Hindlimb muscle (tissue), 1 donor: Measurements from ENCODE around the gene ERCC4. TPM values are rescaled to one million over a fixed set of nuclear protein-coding genes. Genes with fewer than 3 reads are reported as not detected.
A peak's percentile ranks its signal among the peaks of the same experiment; 100 is the strongest.

ENCODE experiments used
- DNase-seq: peaks from one replicate; pipeline ENCODE4 v3.0.0-alpha.2; 2013
- polyA plus RNA-seq: library from polyadenylated mRNA; unstranded; fragments of 120-200 nt; gene quantifications from one replicate; pipeline ENCODE4 v1.2.1, GENCODE V29; 2013; ENCODE audit not compliant: insufficient read length

Gene ERCC4
- polyA plus RNA-seq, 1 donor = 10.4 TPM

DNA sequence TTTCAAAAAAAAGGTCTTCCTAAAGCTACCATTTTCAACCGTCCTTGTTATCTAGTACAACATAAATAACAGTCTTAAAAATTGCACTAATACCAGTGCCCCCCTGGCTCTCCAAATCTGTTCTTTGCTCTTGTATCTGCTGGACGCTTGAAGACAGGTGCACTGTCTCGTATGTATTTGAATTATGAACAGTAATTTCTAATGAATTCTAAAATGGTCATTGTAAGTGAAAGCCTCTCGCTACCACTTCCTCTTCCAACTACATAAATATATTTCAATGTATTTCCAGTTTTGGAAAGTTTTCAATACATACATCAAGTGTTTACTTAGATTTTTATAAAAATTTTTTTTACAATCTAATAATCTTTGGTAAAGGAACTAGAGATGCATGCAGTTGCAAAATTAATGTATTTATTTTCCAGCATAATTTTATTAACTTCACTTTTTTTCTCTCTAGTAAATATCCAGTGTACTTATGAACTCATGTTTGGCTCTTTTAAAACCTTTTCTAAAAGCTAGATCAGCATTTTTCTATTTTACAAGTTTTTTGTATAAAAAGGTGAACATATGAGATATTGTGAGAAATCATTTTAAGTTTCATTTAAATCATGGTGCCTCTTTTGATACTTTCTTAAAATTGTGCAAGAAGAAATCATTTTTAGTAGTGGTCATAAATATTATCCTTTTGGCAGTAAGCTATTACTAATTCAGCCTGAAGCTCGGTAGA lies 31.0 kb downstream of the ERCC4 start:
- no peak for DNase-seq

DNA sequence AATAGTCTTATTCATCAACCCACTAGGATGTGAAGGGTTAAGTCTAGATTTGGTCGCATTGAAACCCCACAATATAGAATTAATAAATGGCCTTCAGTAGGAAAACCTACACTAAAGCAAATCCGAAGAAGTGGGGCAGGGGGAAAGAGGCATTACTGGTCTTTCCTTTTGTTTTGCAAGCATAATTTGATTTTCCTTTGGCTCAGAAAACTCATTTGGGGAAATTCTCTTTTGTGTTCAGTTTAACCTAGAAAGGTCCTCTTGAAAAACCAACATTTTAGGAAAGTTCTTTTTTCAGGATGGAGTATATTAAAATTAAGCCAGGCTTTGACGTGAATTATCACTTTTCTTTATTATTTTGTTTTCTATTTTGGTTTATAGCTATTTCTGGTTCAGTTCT lies 31.7 kb downstream of the ERCC4 start:
- no peak for DNase-seq

DNA sequence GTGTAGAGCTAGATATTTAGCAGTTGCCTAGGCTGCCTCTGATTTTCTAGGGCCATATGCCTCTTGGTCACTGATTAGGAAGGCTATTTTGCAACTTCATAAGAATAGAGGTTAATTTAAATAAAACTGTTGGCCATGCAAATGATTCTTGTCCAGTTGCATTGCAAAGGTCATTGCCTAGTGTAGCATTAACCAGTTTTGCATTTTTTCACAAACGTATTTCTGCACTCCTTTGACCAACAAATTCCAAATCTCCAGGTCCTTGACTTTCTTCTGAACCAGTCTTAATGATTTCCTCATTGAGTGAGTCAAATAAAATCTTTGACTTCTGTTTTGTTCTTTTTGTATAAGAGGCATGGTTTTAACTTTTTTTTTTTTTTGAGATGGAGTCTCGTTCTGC lies 33.5 kb downstream of the ERCC4 start:
- DNase-seq = no peak

DNA sequence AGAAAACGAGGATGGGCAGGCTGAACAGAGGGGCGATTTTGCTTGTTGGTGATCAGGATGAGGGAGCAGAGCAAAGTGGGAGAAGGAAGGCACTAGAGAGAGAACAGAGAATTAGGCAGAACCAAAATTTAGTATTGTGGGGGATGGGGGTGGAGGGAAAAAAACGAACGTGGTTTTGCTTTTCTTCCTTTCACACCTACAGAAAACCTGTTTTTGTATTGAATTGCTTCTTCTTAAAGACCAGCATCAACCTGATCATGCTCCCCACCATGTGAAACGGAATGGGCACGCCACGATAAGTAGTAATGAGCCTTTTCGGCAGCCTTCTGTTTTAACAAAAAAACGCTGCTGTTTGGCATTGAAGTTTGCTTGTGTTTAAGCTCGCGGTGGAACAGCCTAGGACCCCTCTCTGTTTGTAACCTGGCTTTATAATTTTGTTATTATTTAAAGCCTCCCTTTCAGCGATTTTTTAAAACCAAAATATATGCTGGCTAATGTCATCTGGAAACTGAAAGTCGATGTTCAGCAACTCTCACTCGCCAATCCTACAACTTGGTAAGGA lies 36.8 kb downstream of the ERCC4 start:
- no peak for DNase-seq

DNA sequence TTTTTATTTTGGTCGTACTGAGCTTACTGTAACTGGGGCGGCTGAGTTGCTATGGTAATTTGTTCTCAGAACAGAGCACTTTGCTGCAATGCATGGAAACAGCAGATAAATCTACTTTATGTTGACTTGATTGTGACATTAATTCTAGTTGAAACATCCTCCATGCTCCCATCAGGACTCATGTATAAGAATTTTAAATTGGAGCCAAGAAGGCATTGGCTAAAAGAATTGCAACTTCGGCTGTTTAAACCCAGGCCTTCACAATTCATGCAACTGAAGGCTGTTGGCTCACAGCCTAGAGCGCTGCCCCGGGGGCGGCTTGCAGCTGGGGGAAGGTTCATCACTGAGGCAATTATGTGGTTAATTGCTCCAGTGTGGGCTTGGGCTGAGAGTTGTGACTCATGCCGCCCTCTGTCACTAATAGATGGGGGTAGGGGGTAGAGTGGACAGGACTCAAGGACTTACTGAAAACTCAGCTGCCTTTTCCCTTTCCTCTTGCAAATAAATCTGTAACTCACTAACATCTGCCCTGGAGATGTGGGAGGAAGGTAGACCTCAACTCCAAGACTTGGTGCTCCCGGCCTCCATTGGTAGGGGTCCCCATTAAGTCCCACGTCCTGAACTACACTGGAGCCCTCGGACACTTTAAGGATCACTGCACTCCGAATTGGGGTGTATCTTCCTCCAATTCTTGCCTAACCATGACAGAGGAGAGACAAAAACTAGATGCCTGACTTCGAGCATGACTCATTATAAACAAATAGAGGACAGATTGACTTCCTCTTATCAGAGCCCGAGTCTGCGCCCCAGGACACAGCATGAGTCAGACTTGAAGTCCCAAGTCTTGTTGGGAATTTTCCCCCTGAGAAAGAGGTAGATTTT lies 37.5 kb downstream of the ERCC4 start:
- DNase-seq = peak; percentile 54

DNA sequence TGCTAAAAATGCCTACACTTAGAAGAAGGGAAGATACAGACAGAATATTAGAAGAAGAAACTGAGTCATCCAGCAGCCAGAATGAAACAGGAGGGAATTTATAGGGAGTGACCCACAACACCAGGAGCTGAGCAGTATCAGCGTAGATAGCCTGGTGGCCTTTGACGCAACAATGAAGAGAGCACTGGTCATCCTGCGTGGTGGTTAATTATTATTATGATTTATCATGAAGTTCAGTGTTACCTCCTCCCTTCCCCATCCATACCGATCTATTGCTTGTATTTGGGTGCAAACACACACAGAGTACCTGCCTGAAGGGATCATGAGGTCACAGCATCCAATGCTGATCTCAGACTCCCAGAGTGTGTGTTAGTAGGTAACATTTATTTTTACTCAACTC lies 38.5 kb downstream of the ERCC4 start:
- no peak for DNase-seq

DNA sequence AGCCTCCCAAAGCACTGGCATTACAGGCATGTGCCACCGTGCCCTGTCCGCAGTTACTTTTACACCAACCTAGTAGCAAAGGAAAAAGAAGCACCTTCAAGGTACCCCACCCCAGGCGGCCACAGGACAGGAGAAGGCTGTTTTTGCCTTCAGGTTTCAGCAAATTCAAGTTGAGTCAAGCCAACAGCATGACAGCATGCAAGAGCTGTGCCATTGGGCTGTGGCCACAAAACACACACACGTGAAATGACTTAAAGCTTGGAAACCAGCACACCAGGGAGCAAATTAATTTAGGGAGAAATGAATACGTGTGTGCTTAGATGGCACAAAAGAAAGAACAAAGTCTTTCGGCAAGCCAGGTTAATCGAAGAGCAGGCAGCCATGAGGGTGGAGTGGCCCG lies 39.7 kb downstream of the ERCC4 start:
- no peak for DNase-seq

DNA sequence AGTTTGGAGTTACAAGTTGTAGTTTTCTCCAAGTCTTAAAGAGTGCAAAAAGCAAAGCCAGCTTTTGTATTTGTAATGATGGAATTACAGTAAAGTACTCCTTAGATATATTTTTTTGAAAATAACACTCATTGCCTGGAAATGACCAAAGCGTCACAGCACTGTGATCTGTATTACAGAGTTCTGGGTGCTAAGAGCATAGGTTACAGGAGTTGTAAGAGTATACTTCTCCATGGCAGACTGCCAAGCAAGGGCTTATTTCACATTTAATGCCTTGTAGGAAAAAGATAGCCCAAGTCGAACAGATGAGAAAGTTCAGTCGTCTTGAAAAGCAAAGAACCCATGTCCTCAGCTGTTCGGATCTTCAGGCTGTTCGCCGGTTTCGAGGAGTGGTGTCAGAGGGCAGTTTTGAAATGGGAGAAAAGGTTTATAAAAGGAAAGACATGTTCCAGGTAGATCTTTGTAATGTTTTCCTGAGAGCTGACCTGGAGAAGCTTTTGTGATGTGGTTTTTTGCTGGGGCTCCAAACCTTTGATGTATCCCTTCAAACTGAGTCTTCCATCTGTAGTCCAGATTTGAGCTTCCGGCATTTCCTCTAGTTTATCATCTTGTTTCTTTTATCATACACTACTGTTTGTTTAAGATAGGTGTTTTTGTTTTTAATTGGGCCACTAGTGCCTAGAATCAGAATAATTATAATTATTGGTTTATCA lies 41.3 kb downstream of the ERCC4 start:
- DNase-seq = peak; percentile 29

DNA sequence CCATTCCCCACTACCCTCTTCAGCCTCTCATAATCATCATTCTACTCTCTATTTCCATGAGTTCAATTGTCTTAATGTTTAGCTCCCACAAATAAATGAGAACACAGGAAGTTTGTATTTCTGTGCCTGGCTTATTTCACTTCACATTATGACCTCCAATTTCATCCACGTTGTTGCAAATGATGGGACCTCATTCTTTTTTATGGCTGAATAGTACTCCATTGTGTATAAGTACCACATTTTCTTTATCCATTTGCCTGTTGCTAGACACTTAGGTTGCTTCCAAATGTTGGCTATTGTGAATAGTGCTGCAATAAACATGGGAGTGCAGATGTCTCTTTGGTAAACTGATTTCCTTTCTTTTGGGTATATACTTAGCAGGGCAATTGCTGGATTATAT lies 42.3 kb downstream of the ERCC4 start:
- no peak for DNase-seq

DNA sequence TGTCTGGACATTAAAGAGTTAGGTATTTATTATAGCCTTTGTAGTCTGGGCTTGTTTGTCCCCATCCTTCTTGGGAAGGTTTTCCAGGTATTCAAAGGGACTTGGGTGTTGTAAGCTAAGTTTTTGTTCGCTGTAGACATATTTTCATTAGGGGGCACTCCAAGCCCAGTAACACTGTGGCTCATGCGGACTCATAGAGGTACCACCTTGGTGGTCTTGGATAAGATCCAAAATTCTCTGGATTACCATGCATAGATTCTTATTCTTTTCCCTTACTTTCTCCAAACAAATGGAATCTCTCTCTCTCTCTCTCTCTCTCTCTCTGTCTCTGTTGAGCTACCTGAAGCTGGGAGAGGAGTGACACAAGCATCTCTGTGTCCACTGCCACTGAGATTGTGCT lies 48.9 kb downstream of the ERCC4 start:
- DNase-seq = no peak

DNA sequence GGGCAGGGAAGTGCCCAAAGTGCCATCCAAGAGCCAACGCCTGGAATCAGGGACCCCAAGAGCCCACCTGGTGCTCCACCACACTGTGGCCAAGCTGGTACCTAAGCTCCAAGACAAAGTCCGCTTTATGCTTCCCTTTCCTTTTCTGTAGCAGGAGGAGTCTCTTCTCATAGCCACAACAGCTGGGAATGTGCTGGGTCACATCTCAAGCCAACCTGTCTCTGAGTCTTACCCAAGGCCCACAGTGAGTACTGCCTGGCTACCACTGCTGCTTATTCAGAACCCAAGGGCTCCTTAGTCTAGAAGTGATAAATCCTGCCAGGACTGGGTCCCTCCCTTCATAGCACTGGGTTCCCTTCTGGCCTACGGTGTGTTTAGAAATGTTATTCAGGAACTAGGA lies 49.8 kb downstream of the ERCC4 start:
- DNase-seq = no peak

DNA sequence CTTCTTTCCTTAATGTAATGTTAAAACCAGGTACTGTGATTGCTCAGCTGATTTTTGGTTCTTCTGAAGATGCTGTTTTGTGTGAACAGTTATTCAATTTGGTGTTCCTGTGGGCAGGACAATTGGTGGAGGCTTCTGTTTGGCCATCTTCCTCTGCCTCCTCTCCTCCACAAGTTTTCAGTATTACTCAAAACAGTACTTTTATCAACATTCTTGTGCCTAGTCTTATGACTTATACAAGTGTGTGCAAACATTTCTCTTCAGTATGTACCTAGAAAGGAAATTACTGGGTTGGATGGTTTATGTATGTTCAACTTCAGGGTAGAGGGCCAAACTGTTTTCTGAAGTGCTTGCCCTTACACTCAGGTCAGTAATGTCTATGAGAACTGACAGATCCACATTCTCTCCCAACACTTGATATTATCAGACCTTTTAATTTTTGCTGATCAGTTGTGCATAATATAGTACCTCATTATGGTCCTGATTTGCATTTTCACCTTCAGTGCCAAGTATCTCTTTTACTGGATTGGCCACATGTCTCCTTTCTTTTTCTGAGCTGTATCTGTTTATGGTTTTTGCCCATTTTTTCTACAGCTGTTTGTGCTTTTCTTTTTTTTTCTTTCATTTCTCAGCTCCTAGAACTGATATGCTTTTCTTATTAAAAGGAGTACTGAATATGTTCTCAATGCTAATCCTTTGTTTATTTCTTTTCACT lies 50.9 kb downstream of the ERCC4 start:
- no peak for DNase-seq

DNA sequence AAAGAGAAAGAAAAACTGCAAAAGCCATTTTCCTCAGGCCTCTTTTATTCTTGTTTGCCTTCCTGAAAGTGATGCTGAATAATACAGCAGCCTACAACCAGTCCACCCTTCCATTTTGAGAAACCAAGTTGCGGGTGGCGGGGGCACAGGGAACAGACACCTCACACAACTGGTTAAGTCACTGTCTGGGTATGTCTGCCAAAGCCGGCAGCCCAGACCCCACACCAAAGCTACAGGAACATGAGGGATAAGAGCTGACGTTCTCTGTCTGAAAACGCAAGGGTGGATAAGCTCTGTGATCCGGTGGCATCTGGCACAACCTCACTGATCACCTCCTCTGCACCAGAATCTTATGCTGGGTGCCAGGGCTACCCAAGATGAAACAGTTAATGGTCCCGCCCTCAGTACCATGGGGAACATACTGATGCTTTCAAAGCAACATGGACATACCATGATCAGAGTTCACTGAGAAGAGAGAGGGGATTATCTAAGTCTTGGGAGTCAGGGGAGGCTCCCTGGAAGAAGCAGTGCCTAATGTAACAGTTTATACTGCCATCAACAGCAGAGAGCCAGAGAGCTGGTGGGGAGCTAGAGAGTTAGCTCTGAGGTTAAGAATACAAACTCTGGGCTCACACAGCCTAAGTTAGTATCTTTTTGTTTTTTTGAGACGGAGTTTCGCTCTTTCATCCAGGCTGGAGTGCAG lies 53.5 kb downstream of the ERCC4 start:
- DNase-seq = no peak

DNA sequence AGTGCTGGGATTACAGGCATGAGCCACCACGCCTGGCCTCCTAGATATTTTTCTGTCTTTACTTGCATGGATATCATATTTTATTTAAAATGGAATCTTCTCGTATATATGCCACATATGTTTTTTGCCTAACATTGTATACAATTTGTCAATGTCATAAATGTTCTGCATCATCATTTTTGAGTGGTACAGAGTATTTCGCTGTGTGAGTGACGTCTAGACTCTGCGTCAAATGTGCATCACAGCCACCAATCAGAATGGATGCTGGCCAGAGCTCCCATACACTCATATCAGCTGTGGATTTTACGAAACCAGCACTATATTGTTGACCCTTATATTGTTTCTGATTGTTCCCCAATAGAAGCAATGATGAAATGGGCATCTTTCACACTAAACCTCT lies 57.2 kb downstream of the ERCC4 start:
- DNase-seq = no peak

DNA sequence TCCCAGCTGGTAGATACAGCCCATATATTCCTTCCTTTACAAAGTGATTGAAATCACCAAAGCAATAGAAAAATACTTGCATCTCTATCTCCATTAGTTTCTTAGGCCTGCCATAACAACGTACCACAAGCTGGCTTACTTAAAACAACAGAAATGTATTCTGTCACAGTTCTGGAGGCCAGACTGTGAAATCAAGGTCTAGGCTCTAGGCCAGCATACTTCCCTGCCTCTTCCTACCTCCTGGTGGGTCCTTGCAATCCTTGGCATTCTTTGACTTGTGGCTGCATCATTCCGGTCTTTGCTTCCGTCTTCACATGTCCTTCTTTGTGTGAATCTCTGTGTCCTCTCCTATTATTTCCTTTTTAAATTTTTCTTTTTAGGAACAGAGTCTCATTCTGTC lies 62.5 kb downstream of the ERCC4 start:
- no peak for DNase-seq

DNA sequence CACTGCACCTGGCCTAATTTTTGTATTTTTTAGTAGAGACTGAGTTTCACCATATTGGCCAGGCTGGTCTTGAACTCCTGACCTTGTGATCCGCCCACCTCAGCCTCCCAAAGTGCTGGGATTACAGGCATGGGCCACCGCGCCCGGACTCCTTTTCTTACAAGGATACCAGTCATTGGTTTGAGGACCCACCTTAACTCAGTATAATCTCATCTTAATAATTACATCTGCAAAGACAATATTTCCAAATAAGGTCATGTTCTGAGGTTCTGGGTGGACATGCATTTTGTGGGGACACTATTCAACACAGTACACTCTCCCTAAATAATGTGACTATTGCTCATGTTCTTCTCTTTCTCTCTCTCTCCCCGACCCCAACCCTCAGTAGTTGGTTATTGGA lies 63.7 kb downstream of the ERCC4 start:
- DNase-seq = no peak

DNA sequence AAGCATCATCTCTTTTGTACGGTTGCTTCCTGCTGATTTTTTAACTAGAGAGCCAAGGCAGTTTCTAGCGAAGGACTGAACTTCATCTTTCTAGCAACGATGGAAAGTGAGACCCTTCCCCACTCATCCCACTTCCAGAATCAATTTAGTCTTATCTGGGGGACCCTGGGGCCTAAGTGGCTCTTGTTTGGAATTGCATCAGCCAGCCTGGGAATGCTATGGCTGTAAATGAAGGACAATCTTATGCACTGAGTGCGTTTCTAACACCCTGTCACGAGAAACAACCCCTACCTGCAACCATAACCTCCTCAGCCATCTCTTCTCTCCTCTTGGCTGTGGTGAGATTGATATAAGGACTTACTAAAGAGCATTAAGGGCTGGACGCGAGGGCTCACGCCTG lies 64.8 kb downstream of the ERCC4 start:
- no peak for DNase-seq

DNA sequence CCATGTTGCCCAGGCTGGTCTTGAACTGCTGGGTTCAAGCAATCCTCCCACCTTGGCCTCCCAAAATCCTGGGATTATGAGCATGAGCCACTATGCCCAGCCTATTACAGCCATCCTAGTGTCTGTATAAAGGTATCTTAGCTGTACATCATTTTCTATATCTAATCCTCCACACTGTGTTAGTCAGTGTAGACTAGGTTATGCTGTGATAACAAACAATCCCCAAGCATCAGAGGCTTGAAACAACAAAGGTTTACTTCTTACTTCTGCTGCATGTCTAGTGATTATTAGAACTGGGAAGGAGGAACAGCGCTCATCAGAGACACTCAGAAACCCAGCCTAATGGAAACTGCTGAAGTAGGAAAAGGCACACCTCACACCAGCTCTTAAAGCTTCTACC lies 68.1 kb downstream of the ERCC4 start:
- DNase-seq = no peak

DNA sequence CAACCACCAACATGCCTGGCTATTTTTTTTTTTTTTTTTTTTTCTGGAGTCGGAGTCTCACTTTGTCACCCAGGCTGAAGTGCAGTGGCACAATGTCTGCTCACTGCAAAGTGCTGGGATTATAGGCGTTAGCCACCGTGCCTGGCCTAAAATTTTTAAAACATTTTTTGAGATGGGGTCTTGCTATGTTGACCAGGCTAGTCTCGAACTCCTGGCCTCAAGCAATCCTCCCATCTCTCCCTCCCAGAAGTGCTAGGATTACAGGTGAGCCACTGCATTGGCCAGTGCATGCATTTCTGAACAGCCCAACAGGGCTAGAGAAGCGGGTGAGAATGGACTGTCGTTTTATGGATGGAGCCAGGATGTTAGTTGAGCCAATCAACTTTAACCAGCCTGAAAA lies 72.4 kb downstream of the ERCC4 start:
- no peak for DNase-seq

DNA sequence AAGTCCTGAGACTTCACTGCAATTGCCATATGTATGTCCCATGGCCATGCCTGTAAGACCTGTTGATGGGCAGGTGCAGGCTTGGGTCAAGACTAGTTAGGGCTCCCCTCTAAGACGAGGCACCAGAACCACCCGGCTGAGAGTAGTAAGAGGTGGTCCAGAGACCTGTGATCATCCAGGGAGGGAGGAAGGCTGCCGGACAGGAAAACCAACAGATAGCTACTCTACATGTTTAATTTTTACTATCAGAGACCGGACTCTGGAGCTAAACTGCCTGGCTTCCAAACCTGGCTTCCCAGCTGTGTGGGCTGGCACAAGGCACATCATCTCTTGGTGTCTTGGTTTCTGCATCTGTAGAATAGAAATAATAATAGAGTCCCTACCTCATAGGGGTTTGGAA lies 73.0 kb downstream of the ERCC4 start:
- DNase-seq = no peak

DNA sequence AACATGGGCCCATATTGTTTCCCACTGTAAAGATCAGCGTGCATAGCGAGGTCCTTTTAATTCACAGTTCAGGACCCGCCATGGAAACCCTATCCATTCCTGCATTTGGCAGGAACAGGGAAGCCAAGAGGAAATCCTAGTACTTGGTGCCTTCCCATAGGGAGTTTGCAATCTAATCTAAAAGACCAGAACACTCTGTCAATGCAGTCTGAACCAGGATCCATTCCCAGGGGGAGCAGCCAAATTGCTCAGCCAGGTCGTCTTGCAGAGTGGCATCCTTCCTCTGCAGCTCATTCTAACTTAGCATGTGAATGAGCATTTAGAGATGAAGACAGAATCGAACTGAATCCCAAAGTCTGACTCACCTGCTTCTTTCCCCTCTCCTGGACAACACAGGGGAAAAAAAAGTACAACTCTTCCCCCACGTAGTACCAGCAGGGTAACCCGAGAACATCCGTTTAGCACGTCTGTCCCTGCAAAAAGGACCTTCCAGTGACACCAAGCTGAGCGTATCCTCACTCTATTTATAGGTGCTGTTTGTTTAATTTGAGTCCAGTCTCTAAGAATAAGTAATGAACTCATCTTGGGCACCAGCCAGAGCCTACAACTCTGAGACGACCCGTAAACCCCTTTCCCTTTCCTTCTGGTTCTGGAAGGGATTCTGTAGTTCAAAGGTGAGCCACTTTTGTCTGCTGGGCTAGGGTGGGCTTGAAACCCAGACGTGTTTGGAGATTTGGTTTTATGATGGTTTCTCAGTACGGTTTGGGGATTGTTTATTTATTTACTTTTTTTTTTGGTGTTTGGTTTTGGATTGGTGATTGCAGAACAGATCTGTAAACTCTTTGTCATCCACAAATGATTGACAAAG lies 74.5 kb downstream of the ERCC4 start:
- DNase-seq = no peak
